CD4-positive, alpha-beta T cell treated with Interleukin-15 for 1 hour (primary cell): Measurements from ENCODE around the gene EZH1.
A peak's percentile ranks its signal among the peaks of the same experiment; 100 is the strongest.
"Not testable (repeated sequence)": the region's sequence is repeated elsewhere in the genome, so short reads cannot be mapped to it uniquely, and the experiment has no call there.

Experiments used
- DNase-seq: peaks from one replicate; pipeline ENCODE4 v3.0.0-alpha.2; 2020

Gene EZH1

GRCh38 chr17:42680331-42680808 lies 64.5 kb downstream of the EZH1 start:
- no peak for DNase-seq

GRCh38 chr17:42679492-42680330 lies 65.1 kb downstream of the EZH1 start:
- peak; percentile 79 for DNase-seq

GRCh38 chr17:42678951-42679491 lies 65.8 kb downstream of the EZH1 start:
- DNase-seq: no peak

- DNase-seq: peak; percentile 73
These were observed 66.7 kb downstream of the EZH1 start for GRCh38 chr17:42677921-42678781.

GRCh38 chr17:42677012-42677857 lies 67.6 kb downstream of the EZH1 start:
- DNase-seq: peak; percentile 99

- no peak for DNase-seq
These were observed 68.3 kb downstream of the EZH1 start, which contains the start of gene PLEKHH3 for GRCh38 chr17:42676424-42677011. Gene PLEKHH3, minus strand, starts transcription at chr17:42676994. Its CDS starts 431 bp downstream, at chr17:42676563.

GRCh38 chr17:42675965-42676423 lies 68.8 kb downstream of the EZH1 start:
- no peak for DNase-seq

GRCh38 chr17:42675348-42675964 lies 69.4 kb downstream of the EZH1 start:
- DNase-seq: no peak

- no peak for DNase-seq
These were observed 70.0 kb downstream of the EZH1 start for GRCh38 chr17:42674755-42675347.

- DNase-seq: no peak
These were observed 70.7 kb downstream of the EZH1 start for GRCh38 chr17:42673885-42674754.

- no peak for DNase-seq
These were observed 71.5 kb downstream of the EZH1 start for GRCh38 chr17:42673266-42673884.

- DNase-seq: no peak
These were observed 72.8 kb downstream of the EZH1 start for GRCh38 chr17:42672038-42672437.

GRCh38 chr17:42670789-42671657 lies 73.8 kb downstream of the EZH1 start:
- DNase-seq: no peak

GRCh38 chr17:42669977-42670788 lies 74.7 kb downstream of the EZH1 start:
- peak; percentile 55 for DNase-seq

- DNase-seq: no peak
These were observed 75.2 kb downstream of the EZH1 start for GRCh38 chr17:42669705-42669976.

GRCh38 chr17:42667088-42667951 lies 77.5 kb downstream of the EZH1 start:
- no peak for DNase-seq

- DNase-seq: not testable (repeated sequence)
These were observed 78.7 kb downstream of the EZH1 start for GRCh38 chr17:42666126-42666525.
